ENCODE results near the gene PLEK.

Gene PLEK

DNA sequence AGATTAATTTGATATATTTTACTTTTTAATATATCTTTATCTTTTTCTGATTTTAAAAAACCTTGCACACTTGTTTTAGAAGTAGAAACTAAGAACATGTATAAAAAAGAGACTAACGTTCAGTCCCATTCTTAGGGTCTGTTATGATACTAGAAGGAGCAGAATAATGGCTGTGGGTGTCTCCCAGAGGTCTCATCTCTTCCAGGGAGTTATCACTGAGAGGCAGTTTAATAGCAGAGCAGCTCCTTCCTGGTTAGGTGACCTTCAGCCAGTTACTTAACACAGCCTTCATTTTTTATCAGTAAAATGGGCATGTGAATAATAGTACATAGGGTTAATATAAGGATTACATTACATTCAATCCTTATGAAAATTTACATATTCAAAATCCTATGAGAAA, 61.4 kb downstream of the PLEK start:
- Histone ChIP-seq H3K9me3 (ENCODE audit: control insufficient read depth, low read length) (no peaks in the 10 kb centered on the region), H3K4me1 (ENCODE audit: control insufficient read depth, insufficient read depth, low read length) (no peaks in the 10 kb centered on the region)

DNA sequence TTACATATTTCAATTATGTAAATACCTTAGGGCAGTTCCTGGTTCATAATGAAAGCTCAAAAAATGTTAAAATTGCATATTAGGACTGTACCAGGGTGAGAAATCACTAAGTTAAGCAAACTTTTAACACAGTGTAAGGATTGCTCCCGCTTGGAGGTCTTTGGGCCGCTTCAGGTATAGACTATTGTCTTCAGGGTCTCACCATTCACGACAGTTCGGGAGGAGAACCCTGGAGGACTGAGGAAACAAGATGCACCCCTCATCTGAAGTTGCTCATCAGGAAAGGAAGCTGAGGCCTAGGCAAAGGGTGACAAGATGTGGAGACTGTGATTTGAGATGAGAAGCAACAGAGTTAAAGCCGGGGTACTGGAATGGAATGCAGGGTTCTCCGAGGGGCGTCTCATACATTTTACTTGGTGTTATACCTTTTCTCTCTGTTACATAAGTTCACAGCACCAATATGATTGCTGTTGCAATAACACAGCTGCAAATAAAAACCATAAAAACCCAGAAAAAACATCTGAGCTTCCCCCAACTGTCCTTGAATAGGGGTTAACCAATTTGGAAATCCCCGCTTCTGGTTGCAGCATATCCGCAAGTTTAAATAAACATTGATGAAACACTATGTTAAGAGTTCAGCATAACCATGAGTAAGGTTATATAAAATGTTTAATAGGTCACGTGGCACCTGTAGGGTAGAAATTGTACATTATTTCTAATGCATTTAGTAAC, 61.9 kb downstream of the PLEK start:
- Histone ChIP-seq H3K9me3 (ENCODE audit: control insufficient read depth, low read length) (no peaks in the 10 kb centered on the region), H3K27me3 (ENCODE audit: control insufficient read depth, insufficient read depth, low read length) (no peaks in the 10 kb centered on the region), H3K9ac (ENCODE audit: low read length) (no peak overlapping the region), H3K4me1 (ENCODE audit: control insufficient read depth, insufficient read depth, low read length) (no peaks in the 10 kb centered on the region), H3K36me3 (ENCODE audit: control insufficient read depth, insufficient read depth, low read length) (no peaks in the 10 kb centered on the region), H3K4me3 (ENCODE audit: low read length) (no peak overlapping the region)

More for the DNA sequence above, 61.4 kb downstream of the PLEK start:
- Histone ChIP-seq H3K27me3 (ENCODE audit: control insufficient read depth, insufficient read depth, low read length) (no peaks in the 10 kb centered on the region), H3K36me3 (ENCODE audit: control insufficient read depth, insufficient read depth, low read length) (no peaks in the 10 kb centered on the region), H3K4me3 (ENCODE audit: low read length) (no peak overlapping the region), H3K9ac (ENCODE audit: low read length) (no peak overlapping the region)

DNA sequence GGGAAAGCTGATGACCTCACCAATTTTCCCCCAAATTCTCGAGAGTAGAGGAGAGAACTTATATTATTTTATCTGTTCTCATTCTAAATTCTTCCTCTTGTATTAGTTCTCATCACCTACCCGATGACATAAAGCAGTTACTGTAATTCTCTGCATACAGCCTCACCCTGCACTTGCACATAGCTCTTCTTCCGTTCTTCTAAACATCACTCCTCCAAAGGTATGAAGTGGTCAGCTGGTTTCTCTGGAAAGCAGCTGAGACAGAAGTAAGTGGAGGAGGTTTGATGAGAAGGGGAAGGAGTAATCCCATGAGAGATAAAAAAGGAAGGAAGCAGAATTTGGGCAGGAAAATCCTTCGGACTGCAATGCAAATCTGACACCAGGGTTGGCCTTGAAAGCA, 63.0 kb downstream of the PLEK start:
- H3K36me3 ChIP-seq (ENCODE audit: control insufficient read depth, insufficient read depth, low read length): no peaks in the 10 kb centered on the region
- no peaks in the 10 kb centered on the region for H3K27me3 ChIP-seq (ENCODE audit: control insufficient read depth, insufficient read depth, low read length)
- peaks cover 10% of the 10 kb centered on the region for H3K4me1 ChIP-seq (ENCODE audit: control insufficient read depth, insufficient read depth, low read length)
- H3K9ac ChIP-seq (ENCODE audit: low read length): no peak overlapping the region
- no peak overlapping the region for H3K4me3 ChIP-seq (ENCODE audit: low read length)
- no peaks in the 10 kb centered on the region for H3K9me3 ChIP-seq (ENCODE audit: control insufficient read depth, low read length)

DNA sequence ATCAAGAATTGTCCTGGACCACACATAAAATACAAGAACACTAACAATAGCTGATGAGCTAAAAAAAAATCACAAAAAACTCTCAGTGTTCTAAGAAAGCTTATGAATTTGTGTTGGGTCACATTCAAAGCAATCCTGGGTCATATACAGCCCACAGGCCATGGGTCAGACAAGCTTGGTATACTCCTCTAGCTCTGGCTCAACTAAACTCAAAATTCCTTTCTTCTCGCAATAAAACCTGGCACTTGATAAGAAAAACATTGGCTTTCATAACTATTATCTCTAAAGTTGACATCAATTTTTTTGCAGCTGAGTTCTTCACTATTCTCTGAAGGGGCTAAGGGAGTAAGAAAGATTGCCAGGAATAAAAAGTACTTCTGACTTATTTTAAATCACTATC, 63.7 kb downstream of the PLEK start:
- H3K36me3 ChIP-seq (ENCODE audit: control insufficient read depth, insufficient read depth, low read length): no peaks in the 10 kb centered on the region
- no peaks in the 10 kb centered on the region for H3K27me3 ChIP-seq (ENCODE audit: control insufficient read depth, insufficient read depth, low read length)
- H3K9ac ChIP-seq (ENCODE audit: low read length): no peak overlapping the region
- H3K9me3 ChIP-seq (ENCODE audit: control insufficient read depth, low read length): no peaks in the 10 kb centered on the region
- H3K4me3 ChIP-seq (ENCODE audit: low read length): no peak overlapping the region
- peaks cover 16% of the 10 kb centered on the region for H3K4me1 ChIP-seq (ENCODE audit: control insufficient read depth, insufficient read depth, low read length)

DNA sequence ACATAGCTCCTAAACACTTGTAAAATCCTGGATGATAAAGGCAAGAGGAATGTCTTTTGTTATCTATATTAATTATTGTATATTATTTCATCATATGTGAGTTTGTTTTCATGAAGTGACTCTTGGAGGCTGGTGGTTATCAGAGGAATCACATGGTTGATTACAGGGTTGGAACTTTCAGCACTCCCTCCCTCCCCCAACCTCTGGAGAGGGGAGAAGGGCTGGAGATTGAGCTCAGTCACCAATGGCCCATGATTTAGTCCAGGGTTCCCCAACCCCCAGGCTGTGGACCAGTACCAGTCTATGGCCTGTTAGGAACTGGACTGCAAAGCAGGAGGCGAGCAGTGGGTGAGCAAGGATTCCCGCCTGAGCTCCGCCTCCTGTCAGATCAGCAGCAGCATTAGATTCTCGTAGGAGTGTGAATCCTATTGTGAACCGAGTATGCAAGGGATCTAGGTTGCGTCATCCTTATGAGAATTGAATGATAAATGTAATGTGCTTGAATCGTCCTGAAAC, 64.3 kb downstream of the PLEK start:
- Histone ChIP-seq H3K9ac (ENCODE audit: low read length) (no peak overlapping the region), H3K27me3 (ENCODE audit: control insufficient read depth, insufficient read depth, low read length) (no peaks in the 10 kb centered on the region)

DNA sequence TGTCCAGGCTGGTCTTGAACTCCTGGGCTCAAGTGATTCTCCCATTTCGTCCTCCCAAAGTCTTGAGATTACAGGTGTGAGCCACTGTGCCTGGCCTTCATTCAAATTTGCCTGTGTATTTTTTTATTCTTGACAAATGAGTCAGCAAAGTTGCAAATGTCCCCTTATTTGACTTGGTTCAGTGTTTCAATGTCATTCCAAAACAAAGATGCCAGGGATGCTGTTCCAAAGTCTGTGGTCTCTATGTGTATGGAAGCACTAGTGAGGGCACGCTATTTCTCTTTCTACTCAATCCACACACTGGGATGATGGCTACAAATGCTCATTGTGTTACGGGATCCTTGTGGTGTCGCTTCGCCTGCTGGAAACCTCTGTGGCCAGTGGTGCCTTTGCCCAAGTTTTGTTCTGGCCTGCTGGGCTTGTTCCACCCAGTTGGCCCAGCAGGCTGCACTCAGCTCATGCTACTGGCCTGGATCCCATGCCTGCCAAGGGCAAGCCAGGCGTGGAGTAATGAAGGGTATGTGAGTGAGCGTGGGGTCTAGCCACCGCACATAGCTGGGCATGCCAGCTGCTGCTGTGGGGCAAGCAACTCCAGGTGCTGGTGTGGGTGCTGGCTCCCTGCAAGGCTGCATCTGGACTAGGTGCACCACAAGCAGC, 66.4 kb downstream of the PLEK start:
- Histone ChIP-seq H3K9me3 (ENCODE audit: control insufficient read depth, low read length) (no peaks in the 10 kb centered on the region), H3K4me1 (ENCODE audit: control insufficient read depth, insufficient read depth, low read length) (peaks cover 27% of the 10 kb centered on the region), H3K4me3 (ENCODE audit: low read length) (no peak overlapping the region), H3K27me3 (ENCODE audit: control insufficient read depth, insufficient read depth, low read length) (no peaks in the 10 kb centered on the region), H3K36me3 (ENCODE audit: control insufficient read depth, insufficient read depth, low read length) (no peaks in the 10 kb centered on the region), H3K9ac (ENCODE audit: low read length) (no peak overlapping the region)

More for the DNA sequence above, 64.3 kb downstream of the PLEK start:
- Histone ChIP-seq H3K36me3 (ENCODE audit: control insufficient read depth, insufficient read depth, low read length) (no peaks in the 10 kb centered on the region), H3K4me3 (ENCODE audit: low read length) (no peak overlapping the region), H3K9me3 (ENCODE audit: control insufficient read depth, low read length) (no peaks in the 10 kb centered on the region), H3K4me1 (ENCODE audit: control insufficient read depth, insufficient read depth, low read length) (peaks cover 21% of the 10 kb centered on the region)

DNA sequence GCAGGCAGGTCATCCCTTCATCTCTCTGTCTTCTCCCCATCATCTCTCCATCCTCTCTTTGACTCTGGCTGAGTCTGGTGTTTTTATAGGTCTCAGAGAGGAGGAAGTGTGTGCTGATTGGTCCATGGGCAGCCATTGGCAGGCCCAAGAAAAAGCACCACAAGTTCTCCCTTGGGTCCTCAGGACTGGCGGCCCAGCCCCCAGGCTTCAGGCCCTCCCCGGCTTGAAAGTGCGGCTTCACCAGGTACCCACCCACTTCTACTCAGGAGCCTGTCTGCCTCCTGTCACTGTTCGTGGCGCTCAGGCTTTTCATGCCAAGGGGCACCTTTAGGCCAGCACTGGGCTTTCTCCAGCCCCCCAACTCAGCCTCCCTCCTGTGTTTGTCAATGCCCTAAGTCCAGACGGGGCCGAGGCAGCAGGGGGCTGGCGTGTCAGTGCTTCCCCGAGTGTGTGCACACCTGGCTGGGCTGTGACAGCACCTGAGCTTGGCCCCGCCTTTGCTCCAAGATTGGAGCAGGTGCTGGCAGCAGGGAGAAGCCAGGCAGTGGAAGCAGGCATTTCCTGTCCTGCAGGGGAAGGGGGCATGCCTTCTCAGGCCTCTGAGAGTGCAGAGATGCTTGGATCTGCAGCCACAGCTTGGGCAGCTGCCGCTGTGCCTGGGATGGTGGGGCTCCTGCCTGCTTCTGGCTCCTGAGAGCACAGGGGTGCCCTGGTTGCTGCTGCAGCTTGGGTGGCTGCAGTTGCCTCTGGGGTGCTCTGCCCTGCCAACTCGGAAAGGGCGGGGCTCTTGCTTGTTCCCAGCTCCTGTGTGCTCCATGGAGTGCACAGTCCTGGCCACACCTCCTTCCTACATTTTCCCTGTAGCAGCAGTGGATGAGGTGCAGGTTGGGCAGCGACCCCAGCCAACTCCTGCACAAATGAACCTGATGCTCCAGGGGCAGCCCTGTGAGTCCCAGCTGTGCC, 67.9 kb downstream of the PLEK start:
- Histone ChIP-seq H3K9ac (ENCODE audit: low read length) (no peak overlapping the region), H3K9me3 (ENCODE audit: control insufficient read depth, low read length) (no peaks in the 10 kb centered on the region), H3K4me3 (ENCODE audit: low read length) (no peak overlapping the region), H3K36me3 (ENCODE audit: control insufficient read depth, insufficient read depth, low read length) (no peaks in the 10 kb centered on the region), H3K4me1 (ENCODE audit: control insufficient read depth, insufficient read depth, low read length) (peaks cover 34% of the 10 kb centered on the region), H3K27me3 (ENCODE audit: control insufficient read depth, insufficient read depth, low read length) (no peaks in the 10 kb centered on the region)

DNA sequence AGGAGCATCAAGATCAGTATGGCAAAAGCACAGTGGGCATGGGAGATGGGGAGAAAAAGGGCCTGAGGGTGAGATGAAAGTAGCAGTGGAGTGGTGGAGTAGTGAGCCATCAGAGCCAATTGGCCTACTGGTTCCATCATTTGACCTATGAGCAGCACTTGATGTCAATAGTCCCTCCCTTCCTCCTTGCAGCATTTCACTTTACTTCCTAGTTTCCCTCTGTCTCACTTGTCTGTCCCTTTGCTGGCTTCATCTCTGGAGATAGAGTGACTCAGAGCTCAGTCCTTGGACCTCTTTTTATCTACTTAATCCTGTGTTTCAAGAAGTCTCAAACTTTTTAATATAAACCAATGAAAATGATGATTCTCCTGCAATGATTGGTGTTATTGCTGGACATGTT, 69.9 kb downstream of the PLEK start:
- Histone ChIP-seq H3K4me3 (ENCODE audit: low read length) (no peak overlapping the region), H3K36me3 (ENCODE audit: control insufficient read depth, insufficient read depth, low read length) (no peaks in the 10 kb centered on the region), H3K4me1 (ENCODE audit: control insufficient read depth, insufficient read depth, low read length) (peaks cover 34% of the 10 kb centered on the region), H3K27me3 (ENCODE audit: control insufficient read depth, insufficient read depth, low read length) (no peaks in the 10 kb centered on the region), H3K9me3 (ENCODE audit: control insufficient read depth, low read length) (no peaks in the 10 kb centered on the region), H3K9ac (ENCODE audit: low read length) (no peak overlapping the region)

DNA sequence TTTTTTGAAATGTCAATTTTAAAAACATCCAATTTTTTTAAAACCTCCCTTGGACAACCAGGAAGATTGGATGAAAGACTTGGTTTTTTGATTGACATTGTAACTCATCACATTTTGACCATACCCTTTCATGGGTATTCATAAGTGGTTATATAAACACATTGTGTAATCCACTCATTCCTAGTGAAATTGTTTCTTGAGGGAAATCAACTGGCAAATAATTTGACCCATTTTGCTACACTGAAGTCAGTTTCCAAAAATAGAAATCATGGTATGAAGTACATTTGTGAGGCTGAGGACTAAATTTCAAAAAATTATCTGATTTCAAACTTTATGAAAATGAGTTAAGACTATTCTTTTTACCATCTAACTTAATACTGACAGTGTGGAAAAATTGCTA, 70.5 kb downstream of the PLEK start:
- no peak overlapping the region for H3K9ac ChIP-seq (ENCODE audit: low read length)
- no peaks in the 10 kb centered on the region for H3K36me3 ChIP-seq (ENCODE audit: control insufficient read depth, insufficient read depth, low read length)
- H3K9me3 ChIP-seq (ENCODE audit: control insufficient read depth, low read length): no peaks in the 10 kb centered on the region
- H3K4me3 ChIP-seq (ENCODE audit: low read length): no peak overlapping the region
- no peaks in the 10 kb centered on the region for H3K27me3 ChIP-seq (ENCODE audit: control insufficient read depth, insufficient read depth, low read length)
- H3K4me1 ChIP-seq (ENCODE audit: control insufficient read depth, insufficient read depth, low read length): peaks cover 34% of the 10 kb centered on the region

DNA sequence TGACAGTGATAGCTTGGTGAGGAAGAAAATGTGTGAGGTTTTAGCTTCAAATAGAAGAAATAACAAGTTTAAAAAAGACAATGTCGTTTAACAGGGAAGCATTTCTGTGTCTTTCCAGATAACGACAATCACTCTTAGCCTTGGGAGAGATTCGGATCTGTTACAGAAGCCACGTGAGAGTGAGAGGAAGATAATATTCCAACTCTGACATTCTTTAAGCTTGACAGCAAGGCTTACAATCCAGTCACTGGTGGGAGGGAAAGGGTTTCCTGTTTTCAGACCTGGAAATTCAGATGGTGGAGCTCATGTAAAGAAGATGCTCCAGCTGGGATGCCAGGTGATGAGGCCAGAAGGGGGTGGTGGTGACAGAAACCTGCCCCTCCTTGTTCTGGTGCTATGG, 71.2 kb downstream of the PLEK start:
- Histone ChIP-seq H3K4me1 (ENCODE audit: control insufficient read depth, insufficient read depth, low read length) (peaks cover 38% of the 10 kb centered on the region), H3K36me3 (ENCODE audit: control insufficient read depth, insufficient read depth, low read length) (no peaks in the 10 kb centered on the region), H3K9ac (ENCODE audit: low read length) (no peak overlapping the region), H3K4me3 (ENCODE audit: low read length) (no peak overlapping the region), H3K9me3 (ENCODE audit: control insufficient read depth, low read length) (no peaks in the 10 kb centered on the region), H3K27me3 (ENCODE audit: control insufficient read depth, insufficient read depth, low read length) (no peaks in the 10 kb centered on the region)

DNA sequence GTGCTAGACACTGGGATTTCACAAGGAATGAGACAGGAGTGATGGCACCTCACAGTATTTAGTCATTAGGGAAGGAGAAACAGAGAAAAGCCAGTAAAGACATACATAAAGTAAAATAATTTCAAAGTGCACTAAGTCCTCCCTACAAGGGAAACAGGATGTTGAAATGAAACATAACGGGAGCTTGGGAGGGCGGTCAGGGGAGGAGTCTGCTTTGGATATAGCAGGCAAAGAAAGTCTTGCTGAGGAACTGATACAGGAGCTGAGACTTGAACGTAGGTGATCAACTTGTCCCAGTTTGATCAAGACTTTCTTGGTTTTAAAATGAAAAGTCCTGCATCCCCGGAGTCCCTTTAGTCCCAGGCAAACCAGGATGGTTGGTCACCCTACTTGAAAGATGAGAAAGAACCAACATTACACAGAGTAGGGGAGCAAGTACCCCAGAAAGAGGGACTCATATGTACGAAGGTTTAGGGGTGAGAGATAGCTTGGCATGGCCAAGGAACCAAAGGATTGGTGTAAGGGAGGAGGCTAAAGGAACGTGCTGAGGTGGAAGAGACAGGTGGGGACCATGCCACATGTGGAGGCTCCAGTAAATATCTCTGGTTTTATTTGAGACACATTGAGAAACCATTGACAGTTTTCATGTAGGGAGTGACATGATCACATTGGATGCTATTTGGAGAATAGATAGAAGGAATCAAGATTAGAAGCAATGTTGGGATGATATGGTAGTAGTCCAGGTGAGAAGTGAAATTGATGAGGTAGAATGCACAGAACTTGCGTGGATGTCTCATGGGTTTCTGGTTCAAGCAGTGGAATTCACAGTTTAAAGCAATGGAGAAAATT, 73.6 kb downstream of the PLEK start:
- H3K9ac ChIP-seq (ENCODE audit: low read length): no peak overlapping the region
- H3K4me3 ChIP-seq (ENCODE audit: low read length): no peak overlapping the region
- H3K27me3 ChIP-seq (ENCODE audit: control insufficient read depth, insufficient read depth, low read length): no peaks in the 10 kb centered on the region
- no peaks in the 10 kb centered on the region for H3K9me3 ChIP-seq (ENCODE audit: control insufficient read depth, low read length)
- H3K4me1 ChIP-seq (ENCODE audit: control insufficient read depth, insufficient read depth, low read length): peaks cover 27% of the 10 kb centered on the region
- no peaks in the 10 kb centered on the region for H3K36me3 ChIP-seq (ENCODE audit: control insufficient read depth, insufficient read depth, low read length)

All from mucosa of stomach (tissue), 1 donor.